HG02798 (cell line): ENCODE data around the gene IKZF5.

Experiments used
- ATAC-seq: cut with Tn5 transposase; IDR thresholded peaks from one replicate; pipeline ENCODE4 v1.9.1; 2021; ENCODE audit warnings: mild to moderate bottlenecking; ENCODE audit not compliant: unreplicated experiment, poor library complexity

IKZF5 gene

GRCh38 chr10:123017421-123018165, 9.0 kb upstream of the IKZF5 start:
- ATAC-seq, result no peak

- ATAC-seq, result no peak
Measured at GRCh38 chr10:123016228-123016627, 7.6 kb upstream of the IKZF5 start.

DNA sequence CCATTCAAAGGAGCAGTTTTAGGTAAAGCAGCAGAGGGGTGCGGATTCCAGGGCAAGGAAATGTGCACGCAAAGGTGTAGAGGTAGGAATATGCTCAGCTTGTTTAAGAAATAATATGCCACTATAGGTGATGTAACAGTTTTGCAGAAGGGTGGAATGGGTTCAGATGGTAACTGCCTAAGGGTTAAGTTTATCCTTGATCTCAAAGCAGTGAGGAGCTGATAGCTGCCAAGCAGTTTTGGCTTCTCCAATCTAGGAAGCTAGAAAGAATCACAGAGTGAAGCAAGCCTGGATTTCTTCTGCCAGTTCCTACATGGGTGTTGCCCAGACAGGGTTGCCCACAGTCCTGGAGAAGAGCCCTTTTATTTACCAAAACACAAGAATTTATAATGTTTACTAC, 6.2 kb upstream of the IKZF5 start:
- no peak for ATAC-seq

GRCh38 chr10:123013456-123014419, 5.1 kb upstream of the IKZF5 start:
- ATAC-seq, result no peak

DNA sequence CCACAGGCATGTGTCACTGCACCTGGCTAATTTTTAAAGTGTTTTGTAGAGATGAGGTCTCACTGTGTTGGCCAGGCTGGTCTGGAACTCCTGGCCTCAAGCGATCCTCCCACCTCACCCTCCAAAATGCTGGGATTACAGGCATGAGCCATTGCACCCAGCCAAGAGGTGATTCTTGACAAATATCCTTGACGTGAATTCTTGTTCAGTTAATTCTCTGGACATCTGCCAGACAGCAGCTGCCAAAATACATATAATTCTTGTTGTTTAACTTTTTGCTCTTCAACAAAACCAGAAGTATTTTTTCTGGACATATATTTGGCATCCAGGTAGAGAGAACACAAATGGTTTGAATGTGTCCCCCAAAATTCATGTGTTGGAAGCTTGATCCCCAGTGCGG, 3.4 kb upstream of the IKZF5 start:
- ATAC-seq, result no peak

DNA sequence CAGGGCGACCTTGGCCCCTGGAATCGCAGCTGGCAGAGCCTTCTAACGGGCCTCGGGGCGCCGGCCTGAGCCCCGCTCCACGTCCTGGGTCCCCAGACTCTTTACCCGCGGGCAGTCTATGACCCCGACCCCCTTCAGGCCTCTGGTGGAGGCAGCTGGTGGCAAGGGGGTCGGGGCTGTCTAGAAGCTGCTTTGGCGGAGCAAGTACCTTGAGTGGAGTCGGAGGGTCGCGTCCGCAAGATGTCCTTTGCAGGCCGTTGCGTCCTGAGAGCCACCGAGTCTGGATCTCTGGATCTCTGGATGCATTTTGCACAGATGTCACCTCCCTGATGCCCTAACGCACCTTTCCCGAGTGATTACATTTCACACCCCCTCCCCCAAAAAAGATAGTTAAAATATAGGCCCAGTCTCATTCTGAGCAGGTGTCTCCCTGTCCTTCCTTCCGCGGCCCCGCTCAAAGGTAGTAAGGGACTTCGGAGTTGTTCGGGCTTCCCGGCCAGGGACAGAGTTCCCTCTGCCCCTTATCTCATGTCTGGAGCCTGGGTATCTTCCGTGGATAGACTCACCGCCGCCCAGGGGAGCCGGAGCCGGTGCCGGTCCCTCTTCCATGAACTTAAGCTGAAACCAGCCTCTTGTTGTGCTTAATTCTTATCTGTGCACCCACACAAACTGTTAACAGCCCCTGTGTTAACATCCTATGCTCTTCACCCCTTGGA, 668 bp upstream of the IKZF5 start:
- ATAC-seq, result peak; percentile 7

DNA sequence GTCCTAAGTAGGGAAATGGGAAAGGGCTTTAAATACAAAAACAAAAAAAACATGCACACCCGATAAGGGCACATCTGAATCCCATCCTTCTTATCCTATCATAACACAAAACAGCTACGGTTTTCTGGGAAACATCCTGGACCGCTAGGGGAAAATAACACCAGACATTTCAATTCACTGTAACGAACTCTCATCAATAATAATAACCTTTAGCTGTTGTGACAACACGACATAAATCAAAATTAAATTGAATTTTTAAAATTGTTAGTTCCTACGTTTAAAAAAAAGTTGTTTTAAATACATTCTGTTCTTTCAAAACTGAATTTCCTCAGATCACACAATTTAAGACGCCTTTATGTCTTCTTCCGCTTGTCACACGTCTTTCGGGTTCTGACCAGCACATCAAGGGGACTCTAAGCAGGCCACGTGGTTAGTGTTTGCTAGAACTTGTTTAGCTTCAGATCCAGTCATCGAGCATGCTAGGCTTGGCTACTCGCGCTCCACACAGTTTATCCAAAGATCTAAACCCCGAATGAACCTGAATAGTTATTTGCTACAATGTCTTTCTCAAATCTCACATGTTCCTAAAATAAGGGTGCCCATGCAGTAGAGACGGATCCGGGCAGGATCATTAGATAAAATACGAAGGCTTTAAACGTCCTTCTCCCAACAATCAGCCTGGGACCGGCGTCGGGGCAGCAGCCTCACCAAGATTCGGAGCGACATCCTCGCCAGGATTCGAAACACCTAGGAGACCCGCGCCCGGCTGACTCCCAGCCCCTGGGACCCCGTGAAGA, 839 bp downstream of the IKZF5 start:
- ATAC-seq, result peak; percentile 35

GRCh38 chr10:123004298-123004697, 4.3 kb downstream of the IKZF5 start:
- ATAC-seq, result no peak

DNA sequence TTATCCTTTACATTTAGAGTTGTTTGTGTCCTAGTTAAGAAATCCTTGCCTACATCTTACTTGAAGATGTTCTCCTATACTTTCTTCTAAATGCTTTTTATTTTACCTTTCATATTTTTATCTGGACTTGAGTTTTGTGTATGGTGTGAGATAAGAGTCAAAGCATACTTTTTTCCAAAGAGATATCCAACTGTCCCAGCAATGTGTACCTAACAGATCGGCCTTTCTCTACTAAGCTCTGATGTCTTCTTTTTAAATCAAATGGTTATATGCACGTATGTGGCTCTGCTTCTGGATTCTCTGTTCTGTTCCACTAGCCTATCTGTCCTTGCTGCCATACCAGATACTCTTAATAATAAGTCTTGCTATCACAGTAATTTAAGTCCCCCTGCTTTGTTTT, 7.2 kb downstream of the IKZF5 start:
- ATAC-seq, result no peak

- no peak for ATAC-seq
Measured at GRCh38 chr10:123000155-123000554, 8.4 kb downstream of the IKZF5 start.

DNA sequence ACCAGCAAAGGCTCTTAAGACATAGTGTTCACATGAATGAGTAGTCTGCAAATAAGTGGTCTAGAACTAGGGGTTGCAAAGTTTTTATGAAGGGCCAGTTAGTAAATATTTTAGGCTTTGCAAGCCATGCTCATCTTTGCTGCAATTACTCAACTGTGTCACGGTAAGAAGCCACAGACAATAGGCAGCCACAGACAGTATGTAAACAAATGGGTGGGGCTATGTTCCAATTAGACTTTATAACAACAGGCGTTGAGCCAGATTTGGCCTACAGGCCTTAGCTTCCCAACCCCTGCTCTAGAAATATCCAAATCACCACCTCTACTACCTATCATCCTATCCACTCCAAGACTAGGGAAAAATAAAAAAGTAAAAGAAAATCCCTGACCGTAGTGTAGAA, 9.2 kb downstream of the IKZF5 start:
- ATAC-seq, result no peak

DNA sequence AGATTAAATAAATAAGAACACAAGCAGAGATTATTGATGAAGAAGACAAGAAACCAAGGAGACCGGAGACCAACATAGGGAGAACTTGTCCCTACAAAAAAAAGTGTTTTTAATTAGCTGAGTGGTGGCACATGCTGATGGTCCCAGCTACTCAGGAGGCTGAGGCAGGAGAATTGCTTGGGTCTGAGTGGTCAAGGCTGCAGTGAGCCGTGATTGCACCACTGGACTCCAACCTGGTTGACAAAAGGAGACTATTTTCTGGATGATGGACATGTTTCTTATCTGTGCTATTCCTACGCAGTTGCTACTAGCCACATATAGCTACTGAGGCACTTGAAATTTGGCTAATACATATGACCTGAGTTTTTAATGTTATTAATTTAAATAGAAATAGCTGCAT, 9.7 kb downstream of the IKZF5 start:
- no peak for ATAC-seq

- ATAC-seq, result no peak
Measured at GRCh38 chr10:122998360-122998917, 10.2 kb downstream of the IKZF5 start.

GRCh38 chr10:122997864-122998263, 10.7 kb downstream of the IKZF5 start:
- no peak for ATAC-seq

DNA sequence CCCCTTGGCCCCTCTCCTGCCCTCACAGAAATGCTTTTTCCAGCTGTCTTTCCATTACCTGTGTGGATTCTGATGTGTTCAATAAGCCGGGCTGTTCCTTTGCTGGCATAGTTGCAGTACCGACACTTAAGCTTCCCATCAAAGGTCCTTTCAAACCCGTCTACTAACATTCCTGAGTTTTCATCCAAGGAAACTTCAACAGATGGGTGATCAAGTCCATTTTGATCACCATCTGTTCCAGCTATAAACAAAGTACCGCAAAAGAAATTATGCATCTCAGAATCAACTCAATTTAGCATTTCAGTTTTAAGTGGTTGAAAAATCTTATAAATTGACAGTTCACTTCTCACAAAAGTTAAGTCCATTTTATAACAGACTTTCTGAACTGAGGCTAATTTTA, 12.7 kb downstream of the IKZF5 start:
- no peak for ATAC-seq

DNA sequence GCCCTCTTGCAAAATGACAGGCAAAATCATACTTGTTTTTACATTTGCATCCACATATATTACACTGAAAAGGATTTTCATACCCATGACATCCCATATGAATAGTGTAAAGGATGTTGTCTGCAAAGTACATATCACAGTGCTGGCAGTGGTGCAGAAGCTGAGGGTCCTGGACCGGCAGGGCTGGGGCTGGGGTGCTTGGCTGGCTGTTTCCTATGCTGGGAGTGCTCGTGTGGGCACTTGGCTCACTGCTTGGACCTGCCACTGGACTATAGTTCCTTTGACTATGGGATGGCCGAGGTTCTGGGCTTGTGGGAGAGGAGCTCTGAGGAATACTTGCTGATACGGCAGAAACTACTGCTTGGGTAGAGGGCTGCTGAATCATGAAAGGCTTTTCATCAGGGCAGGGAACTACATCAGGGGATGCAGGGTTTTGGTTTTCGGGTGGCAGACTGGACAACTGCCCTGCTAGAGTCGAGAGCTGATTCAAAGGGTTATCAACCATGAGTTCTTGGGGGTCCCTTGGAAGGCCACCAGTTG, 14.7 kb downstream of the IKZF5 start:
- no peak for ATAC-seq

DNA sequence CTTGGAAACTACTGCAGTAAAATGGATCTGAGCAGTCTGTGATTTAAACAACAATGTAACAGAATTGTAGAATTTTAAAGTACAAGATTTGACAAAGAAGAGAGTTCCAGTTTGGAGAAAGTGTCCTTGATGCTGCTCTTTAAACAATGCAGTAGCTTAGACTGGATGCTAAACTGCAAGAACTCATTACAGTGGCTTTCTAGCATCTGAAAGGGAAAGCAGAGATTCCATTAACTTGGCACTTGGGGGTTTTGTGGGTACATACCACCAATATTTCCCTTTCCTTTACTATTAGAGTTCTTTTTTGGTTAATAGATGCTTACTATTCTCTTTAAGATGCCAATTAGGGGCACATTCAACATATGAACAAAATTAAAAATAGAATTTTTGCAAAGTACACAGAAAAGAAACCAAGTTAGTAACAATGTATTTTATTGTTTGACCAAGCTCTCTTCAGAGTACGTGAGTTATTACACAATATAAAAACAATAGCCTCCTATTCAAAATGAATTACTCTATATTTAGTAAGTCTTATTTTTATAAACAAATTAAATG, 16.5 kb downstream of the IKZF5 start:
- no peak for ATAC-seq

DNA sequence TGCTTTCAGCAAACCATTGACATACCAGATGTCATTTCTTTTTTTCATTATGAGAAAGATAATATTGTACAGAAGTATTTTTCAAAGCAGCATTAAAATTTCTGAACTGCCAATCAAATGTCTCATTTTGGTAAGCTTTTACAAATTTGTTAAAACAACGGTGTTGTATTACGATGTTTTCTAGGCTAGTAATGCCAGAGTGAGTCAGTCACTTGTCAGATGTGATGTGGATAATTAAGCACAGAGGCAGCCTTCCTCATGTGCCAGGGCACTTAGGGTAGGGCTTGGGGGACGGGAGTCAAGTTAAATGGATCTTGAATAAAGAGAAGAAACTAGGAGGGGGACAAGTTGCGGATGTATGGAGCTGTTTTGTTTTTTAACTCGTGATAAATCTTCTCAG, 18.3 kb downstream of the IKZF5 start:
- ATAC-seq, result no peak

- ATAC-seq, result no peak
Measured at GRCh38 chr10:122988501-122988900, 20.1 kb downstream of the IKZF5 start.
